Gastrocnemius medialis (tissue), 4 donors: Measurements from ENCODE around the gene NSMCE1.

ENCODE experiments used
- CTCF ChIP-seq, 5 experiments: fragments of 450-650 bp in 3 of 5; fragments of 200-600 bp in 2 of 5; sonication (generic) in 2 of 5; IDR thresholded peaks in 4 of 5; conservative IDR thresholded peaks in 1 of 5; 1 replicate in 4 of 5; 2 replicates in 1 of 5; pipeline ENCODE4 v1.5.1; 2016 to 2019; ENCODE audit warnings: antibody characterized with exemption in 5 of 5, mild to moderate bottlenecking in 3 of 5, moderate library complexity in 3 of 5
- POLR2A ChIP-seq, 2 donors: fragments of 450-650 bp; IDR thresholded peaks; one replicate each; pipeline ENCODE4 v1.6.1; 2017; ENCODE audit warnings: antibody characterized with exemption in 2 of 2, mild to moderate bottlenecking in 2 of 2, moderate library complexity in 2 of 2

GRCh38 chr16:27273670-27274423 is 5.3 kb upstream of the NSMCE1 start:
- TF ChIP-seq POLR2A (IDR thresholded peaks at IDR 0.05) (no peak), CTCF (IDR thresholded peaks at IDR 0.05 in 4 of 5, conservative IDR thresholded peaks at IDR 0.05 in 1 of 5) (no peak)
